Stimulated activated CD8-positive, alpha-beta memory T cell treated with anti-CD3 and anti-CD28 coated beads, Interleukin-12 subunit alpha, Interleukin-12 subunit beta, amount 100 ng/mL, for 24 hours (primary cell): ENCODE data around the gene PLXDC1.
A peak's percentile ranks its signal among the peaks of the same experiment; 100 is the strongest.
"Not testable (repeated sequence)": the region's sequence is repeated elsewhere in the genome, so short reads cannot be mapped to it uniquely, and the experiment has no call there.

ENCODE experiments used
- DNase-seq: peaks from one replicate; pipeline ENCODE4 v3.0.0-alpha.2; 2020; ENCODE audit errors: extremely low read depth

The PLXDC1 gene

DNA sequence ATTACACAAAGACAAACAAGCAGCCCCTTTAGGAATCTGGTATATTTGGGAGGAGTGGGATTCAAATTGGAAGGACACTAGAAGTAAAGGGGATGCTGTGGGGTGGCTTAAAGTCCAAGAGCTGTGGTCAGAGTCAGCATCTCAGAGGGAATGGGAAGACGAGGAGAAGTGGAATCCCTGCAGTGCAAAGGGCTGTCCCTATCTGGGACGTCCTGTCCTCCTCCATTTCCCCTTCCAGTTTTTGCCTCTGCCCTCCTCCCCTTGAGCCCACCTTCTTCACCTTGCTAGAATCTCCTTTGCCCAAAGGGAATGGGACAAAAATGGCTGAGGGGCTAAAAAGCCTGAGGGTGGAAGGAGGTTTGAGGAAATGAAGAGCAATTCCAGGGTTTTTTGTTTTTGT, 4.2 kb upstream of the PLXDC1 start:
- no peak for DNase-seq

DNA sequence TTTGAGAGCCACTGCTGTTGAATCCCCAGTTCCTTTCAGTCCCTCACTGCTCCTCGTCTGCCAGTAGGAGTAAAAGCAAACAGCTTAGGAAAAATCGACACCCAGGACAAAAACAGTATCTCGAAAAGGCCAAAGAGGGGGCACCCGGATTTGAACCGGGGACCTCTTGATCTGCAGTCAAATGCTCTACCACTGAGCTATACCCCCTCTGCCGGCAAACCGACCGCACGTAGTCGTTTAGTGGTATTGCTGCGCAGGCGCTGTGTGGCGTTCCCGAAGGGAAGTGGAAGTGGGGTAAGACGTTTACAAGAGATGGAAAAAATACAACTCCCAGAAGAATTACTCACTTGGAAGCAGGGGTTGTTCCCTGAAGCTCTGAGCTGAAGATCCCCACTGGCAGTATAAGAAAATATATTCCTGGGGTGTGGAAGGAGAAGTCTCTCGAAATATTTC, 2.2 kb upstream of the PLXDC1 start:
- DNase-seq: peak; percentile 67

GRCh38 chr17:39151943-39152818, 744 bp upstream of the PLXDC1 start:
- DNase-seq: no peak

DNA sequence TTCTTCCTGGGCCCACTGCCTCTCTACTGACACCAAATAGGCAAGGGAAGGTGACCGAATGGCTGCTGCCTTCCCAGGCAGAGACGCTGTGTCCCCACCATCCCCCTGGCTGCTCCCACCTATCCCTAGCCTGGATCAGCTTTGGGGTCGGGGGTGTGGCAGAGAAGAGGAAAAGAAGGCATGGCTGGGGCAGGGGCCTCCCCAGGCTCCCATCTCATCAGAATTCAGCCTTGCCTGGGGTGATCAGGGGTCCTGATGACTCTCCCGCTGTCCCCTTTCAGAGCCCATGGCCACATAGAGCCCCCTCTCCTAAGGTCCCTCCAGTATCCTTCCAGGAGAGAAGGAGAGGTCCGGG, 665 bp downstream of the PLXDC1 start:
- DNase-seq: no peak

- no peak for DNase-seq
Observed at GRCh38 chr17:39150104-39150634, 1.3 kb downstream of the PLXDC1 start.

DNA sequence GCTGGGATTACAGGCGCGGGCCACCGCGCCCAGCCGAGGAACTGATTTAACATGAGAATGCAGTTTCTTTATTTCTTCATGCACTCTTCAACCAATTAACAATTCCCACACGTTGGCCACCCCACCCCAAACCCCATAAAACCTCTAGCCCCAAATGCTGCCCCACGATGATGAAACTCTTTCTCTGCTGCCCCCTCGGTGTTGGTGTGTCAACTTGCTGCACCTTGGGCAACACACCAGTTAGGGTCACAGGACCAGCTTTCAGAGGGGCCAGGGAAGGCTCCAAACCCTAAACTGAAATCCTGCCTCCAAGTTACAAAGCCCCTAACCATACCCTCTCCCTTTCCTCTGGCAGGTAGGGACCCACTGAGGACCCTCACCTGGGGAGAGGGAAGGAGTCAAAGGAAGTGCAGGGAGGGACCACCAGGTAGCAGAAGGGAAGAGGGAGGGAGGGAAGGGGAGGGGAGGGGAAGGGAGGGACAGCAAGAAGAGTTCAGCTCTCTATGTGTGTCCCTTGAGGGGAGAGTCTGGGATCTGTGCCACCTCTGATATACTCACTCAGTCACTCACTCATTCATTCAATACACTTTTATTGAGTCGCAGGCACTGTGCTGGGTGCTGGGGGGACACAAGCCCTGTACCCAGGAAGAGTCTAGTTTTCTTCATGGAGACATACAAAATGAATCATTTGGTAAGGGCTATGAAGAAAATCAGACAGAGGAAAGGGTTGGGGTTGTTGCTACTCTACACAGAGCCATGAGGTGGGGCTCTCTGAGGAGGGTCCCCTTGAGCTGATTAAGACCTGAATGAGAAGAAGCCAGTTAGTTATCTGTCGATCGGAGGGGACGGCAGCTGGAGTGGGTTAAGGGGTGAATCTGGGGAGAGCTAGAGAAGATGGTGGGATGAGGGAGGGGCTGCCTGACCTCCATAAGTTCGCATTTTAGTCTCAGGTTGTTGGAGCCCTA, 3.9 kb downstream of the PLXDC1 start:
- DNase-seq: no peak

- DNase-seq: no peak
Observed at GRCh38 chr17:39146273-39146672, 5.2 kb downstream of the PLXDC1 start.

DNA sequence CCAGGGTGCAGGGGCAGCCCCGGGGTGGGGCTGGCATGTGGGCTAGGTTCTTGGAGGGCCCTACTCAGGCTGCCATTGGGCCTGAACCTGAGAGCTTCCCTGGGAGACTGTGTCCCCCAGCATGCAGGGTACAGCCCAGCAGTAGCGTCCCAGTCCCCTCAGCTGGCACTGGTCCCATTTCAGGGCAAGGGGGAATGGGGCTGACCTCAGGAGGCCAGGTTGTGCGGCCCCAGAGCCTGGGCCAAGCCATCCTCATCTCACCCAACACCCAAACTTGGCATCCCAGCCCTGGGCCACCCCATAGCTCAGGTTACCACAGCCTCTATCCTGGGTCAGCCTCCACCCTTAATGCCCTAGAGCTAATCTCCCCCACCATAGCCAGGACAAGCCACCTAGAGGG, 6.3 kb downstream of the PLXDC1 start:
- DNase-seq: no peak

GRCh38 chr17:39144416-39144840, 7.0 kb downstream of the PLXDC1 start:
- DNase-seq: no peak

- no peak for DNase-seq
Observed at GRCh38 chr17:39143552-39144093, 7.8 kb downstream of the PLXDC1 start.

DNA sequence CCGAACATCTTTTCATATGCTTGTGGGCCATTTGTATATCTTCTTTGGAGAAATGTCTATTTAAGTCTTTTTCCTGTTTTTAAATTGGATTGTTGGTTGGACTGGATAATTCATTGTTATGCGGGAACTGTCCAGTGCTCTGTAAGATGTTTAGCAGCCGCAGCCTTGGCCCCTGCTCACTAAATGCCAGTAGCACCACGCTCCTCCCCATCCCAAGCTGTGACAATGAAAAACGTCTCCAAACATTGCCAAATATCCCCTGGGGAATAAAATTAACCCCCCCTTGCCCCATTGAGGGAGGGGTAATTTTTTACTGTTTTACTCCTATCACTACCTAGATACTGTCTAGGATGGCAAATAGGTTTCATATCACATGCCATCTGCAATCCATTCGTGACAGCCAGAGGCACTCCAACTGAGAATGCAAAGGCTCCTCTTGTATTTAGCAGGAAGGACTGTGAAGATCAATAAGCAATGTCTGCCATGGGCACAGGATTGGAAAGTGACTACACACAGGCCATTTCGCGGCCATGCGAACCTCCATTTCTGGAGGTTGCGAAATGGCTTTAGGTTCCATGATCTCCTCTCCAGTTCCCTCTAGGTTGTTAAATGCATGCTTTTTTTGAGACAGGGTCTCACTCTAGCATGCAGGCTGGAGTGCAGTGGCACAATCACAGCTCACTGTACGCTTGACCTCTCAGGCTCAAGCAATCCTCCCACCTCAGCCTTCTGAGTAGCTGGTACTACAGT, 9.3 kb downstream of the PLXDC1 start:
- no peak for DNase-seq

- no peak for DNase-seq
Observed at GRCh38 chr17:39141294-39141693, 10.1 kb downstream of the PLXDC1 start.

- DNase-seq: no peak
Observed at GRCh38 chr17:39139561-39139960, 11.9 kb downstream of the PLXDC1 start.

- no peak for DNase-seq
Observed at GRCh38 chr17:39139161-39139511, 12.3 kb downstream of the PLXDC1 start.

- DNase-seq: no peak
Observed at GRCh38 chr17:39138431-39139160, 12.8 kb downstream of the PLXDC1 start.

- no peak for DNase-seq
Observed at GRCh38 chr17:39134878-39135277, 16.6 kb downstream of the PLXDC1 start.

GRCh38 chr17:39132192-39132610, 19.2 kb downstream of the PLXDC1 start:
- no peak for DNase-seq

DNA sequence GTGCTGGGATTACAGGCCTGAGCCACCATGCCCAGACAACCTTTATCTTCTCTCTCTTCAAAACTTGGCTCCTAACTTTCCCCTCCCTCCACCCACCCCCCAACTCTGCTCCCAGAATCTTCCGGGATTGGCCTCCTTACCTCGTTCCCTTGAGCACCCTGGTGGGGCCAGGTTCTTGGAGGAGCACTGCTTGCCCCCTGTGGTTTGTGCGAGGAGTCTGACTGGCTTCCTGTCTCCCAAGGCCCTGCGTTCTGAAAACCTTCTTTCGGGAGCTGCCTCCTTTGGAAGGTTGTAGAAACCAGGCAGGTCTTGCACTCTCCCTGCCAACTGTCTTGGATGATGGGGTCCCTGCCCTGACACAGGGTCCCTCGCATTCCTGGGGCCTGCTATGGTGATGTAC, 19.8 kb downstream of the PLXDC1 start:
- no peak for DNase-seq

DNA sequence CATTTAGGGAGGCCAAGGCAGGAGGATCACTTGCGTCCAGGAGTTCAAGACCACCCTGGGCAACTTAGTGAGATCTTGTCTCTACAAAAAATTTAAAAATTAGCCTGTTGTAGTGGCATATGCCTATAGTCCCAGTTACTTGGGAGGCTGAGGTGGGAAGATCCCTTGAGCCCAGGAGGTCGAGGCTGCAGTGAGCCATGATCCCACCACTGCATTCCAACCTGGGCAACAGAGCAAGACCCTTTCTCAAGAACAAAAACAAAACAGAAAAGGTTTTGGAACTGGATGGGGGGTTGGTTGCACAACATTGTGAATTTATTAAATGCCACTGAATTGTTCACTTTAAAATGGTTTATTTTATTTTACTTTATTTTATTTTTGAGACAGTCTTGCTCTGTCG, 21.2 kb downstream of the PLXDC1 start:
- DNase-seq: no peak

GRCh38 chr17:39129544-39129943, 21.9 kb downstream of the PLXDC1 start:
- not testable (repeated sequence) for DNase-seq

- no peak for DNase-seq
Observed at GRCh38 chr17:39126436-39126835, 25.0 kb downstream of the PLXDC1 start.
